ENCODE measurements around the gene VAV2. TPM values are rescaled to one million over a fixed set of nuclear protein-coding genes. Genes with fewer than 3 reads are reported as not detected.

The VAV2 gene
- total RNA-seq, 2 experiments from 2014 or later, result 11.0 to 27.8 TPM

DNA sequence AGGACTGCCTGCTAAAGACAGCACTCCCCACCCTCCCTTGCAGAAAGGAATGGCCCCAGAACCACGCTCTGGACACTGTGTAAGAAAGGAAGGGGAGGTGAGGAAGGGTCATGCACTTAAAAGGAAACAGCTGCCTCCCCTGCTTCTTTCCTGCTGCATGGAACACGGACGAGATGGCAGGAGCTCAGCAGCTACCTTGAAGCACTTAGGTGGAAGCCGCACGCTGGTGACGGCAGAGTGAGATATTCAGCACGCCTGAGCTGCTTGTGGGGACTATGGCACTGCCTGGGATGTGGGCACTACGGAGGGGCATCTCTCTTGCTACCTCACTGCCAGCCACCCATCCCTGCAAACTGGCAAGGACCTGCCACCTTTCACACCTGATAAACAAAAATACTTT, 101.5 kb downstream of the VAV2 start:
- Histone ChIP-seq H3K27ac (ENCODE audit: low read depth, low read length, poor library complexity, severe bottlenecking) (no peak overlapping the region), H3K36me3 (ENCODE audit: insufficient read depth, low read length) (no peaks in the 10 kb centered on the region), H3K9me2 (ENCODE audit: insufficient read depth, low read length) (no peaks in the 10 kb centered on the region), H4K20me1 (ENCODE audit: insufficient read depth, low read length) (no peaks in the 10 kb centered on the region), H3K4me1 (ENCODE audit: insufficient read depth, low read length, poor library complexity, severe bottlenecking) (no peaks in the 10 kb centered on the region), H3K9me3 (ENCODE audit: low read length) (no peaks in the 10 kb centered on the region), H3K4me2 (ENCODE audit: low read length) (no peak overlapping the region), H2AFZ (ENCODE audit: low read length) (no peak overlapping the region), H3K4me3 (ENCODE audit: low read depth, low read length, poor library complexity, severe bottlenecking) (no peak overlapping the region), H3K79me2 (ENCODE audit: insufficient read depth, low read depth, low read length) (no peaks in the 10 kb centered on the region)
- no peak for TF ChIP-seq EZH2phosphoT487 (IDR thresholded peaks at IDR 0.05; ENCODE audit: borderline replicate concordance, low read depth, low read length)
- TF ChIP-seq, protein P1, sequence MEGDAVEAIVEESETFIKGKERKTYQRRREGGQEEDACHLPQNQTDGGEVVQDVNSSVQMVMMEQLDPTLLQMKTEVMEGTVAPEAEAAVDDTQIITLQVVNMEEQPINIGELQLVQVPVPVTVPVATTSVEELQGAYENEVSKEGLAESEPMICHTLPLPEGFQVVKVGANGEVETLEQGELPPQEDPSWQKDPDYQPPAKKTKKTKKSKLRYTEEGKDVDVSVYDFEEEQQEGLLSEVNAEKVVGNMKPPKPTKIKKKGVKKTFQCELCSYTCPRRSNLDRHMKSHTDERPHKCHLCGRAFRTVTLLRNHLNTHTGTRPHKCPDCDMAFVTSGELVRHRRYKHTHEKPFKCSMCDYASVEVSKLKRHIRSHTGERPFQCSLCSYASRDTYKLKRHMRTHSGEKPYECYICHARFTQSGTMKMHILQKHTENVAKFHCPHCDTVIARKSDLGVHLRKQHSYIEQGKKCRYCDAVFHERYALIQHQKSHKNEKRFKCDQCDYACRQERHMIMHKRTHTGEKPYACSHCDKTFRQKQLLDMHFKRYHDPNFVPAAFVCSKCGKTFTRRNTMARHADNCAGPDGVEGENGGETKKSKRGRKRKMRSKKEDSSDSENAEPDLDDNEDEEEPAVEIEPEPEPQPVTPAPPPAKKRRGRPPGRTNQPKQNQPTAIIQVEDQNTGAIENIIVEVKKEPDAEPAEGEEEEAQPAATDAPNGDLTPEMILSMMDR (conservative IDR thresholded peaks at IDR 0.05; ENCODE audit: low read length), result no peak
- intact Hi-C loops (cut with micrococcal nuclease; ENCODE audit: unreplicated experiment), result no loop called here
- no peak for DNase-seq (ENCODE audit: low spot score)
- POLR2A ChIA-PET, result no interaction called here
- CTCF ChIA-PET (ENCODE audit: unreplicated experiment), result interaction anchor here (0.6 kb wide), 1 partner anchor 12 kb away, joined by 4 read pairs; no protein-coding TSS in a partner anchor
- BruUV-seq (replicated peaks), result no TSS peak

DNA sequence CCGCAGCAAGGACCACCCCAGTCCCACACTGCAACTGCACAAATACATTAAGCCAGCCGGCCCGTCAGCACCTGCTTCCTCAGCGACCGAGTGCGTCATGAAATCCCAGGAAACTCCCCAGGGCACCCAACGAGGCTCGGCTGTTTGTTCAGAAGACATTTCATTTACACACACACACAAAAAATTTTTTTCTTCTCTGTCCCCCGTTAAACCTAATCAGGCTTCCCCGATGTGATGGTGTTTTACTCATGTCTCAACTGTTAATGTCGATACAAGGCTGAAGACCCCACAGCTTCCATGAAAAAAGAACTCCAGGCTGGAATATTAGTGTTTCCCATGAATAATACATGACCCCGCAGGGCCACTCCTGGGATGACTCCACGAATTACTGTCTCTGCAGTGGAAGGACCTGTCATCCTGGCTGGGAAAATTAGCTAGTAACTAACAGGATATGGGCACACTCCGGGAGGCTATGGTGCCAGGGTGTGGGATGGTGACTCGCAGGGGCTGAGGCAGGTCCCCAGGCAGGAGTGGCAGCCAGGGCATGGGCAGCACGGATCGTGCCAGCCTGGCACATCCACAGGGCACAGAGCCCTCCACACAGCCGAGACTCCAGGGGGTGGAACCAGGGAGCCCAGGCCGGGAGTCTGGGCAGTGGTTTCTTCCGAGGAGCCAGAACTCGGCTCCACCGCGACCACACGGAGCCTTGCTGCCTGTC, 102.4 kb downstream of the VAV2 start:
- no peak overlapping the region for H3K4me3 ChIP-seq (ENCODE audit: low read depth, low read length, poor library complexity, severe bottlenecking)
- POLR2A ChIA-PET, result no interaction called here
- H3K4me1 ChIP-seq (ENCODE audit: insufficient read depth, low read length, poor library complexity, severe bottlenecking), result no peaks in the 10 kb centered on the region
- no peak for TF ChIP-seq EZH2phosphoT487 (IDR thresholded peaks at IDR 0.05; ENCODE audit: borderline replicate concordance, low read depth, low read length)
- TF ChIP-seq, protein P1 (conservative IDR thresholded peaks at IDR 0.05; ENCODE audit: low read length), result no peak
- BruUV-seq (replicated peaks), result no TSS peak
- H3K27ac ChIP-seq (ENCODE audit: low read depth, low read length, poor library complexity, severe bottlenecking), result no peak overlapping the region
- intact Hi-C loops (cut with micrococcal nuclease; ENCODE audit: unreplicated experiment), result no loop called here
- no peak overlapping the region for H2AFZ ChIP-seq (ENCODE audit: low read length)
- CTCF ChIA-PET (ENCODE audit: unreplicated experiment), result no interaction called here
- no peaks in the 10 kb centered on the region for H3K9me2 ChIP-seq (ENCODE audit: insufficient read depth, low read length)
- no peaks in the 10 kb centered on the region for H3K36me3 ChIP-seq (ENCODE audit: insufficient read depth, low read length)
- H3K9me3 ChIP-seq (ENCODE audit: low read length), result no peaks in the 10 kb centered on the region
- H4K20me1 ChIP-seq (ENCODE audit: insufficient read depth, low read length), result no peaks in the 10 kb centered on the region
- DNase-seq (ENCODE audit: low spot score), result no peak
- H3K4me2 ChIP-seq (ENCODE audit: low read length), result no peak overlapping the region
- no peaks in the 10 kb centered on the region for H3K79me2 ChIP-seq (ENCODE audit: insufficient read depth, low read depth, low read length)

DNA sequence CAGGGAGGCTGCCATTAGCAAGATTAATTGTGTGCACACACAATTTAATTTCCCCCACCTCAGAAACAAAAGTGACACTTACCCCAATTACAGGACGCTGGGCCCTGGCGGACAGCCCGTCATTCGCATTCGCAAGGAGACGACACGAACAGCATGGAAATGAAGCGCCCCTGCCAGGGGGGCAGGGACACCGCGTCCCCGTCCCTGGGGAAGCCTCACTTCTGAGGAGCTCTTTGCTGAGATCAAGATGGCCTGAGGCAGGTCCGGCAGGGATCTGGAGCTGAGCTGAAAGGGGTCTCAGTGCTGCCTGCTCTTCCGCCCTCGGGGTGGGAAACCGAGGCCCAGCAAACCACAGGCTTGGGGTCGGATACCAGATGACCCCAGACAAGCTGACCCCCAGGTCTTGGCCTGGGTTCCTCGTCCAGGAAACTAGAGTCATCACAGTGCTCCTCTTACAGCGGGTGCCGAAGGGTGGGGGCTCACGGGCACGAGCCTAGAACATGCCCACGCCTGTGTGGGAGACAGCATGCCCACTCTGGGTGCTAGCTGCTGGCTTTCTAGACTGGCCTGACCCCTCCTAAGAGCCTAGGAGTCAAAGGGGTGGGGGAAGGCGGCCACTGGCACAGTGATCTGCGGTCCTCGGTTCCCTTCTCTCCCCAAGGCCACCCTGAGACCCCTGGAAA, 103.2 kb downstream of the VAV2 start:
- ChIA-PET POLR2A (no interaction called here), CTCF (ENCODE audit: unreplicated experiment) (no interaction called here)
- Histone ChIP-seq H4K20me1 (ENCODE audit: insufficient read depth, low read length) (no peaks in the 10 kb centered on the region), H3K79me2 (ENCODE audit: insufficient read depth, low read depth, low read length) (no peaks in the 10 kb centered on the region), H3K9me3 (ENCODE audit: low read length) (no peaks in the 10 kb centered on the region), H3K4me3 (ENCODE audit: low read depth, low read length, poor library complexity, severe bottlenecking) (no peak overlapping the region), H3K9me2 (ENCODE audit: insufficient read depth, low read length) (no peaks in the 10 kb centered on the region), H3K4me1 (ENCODE audit: insufficient read depth, low read length, poor library complexity, severe bottlenecking) (no peaks in the 10 kb centered on the region), H3K36me3 (ENCODE audit: insufficient read depth, low read length) (no peaks in the 10 kb centered on the region), H3K27ac (ENCODE audit: low read depth, low read length, poor library complexity, severe bottlenecking) (no peak overlapping the region), H3K4me2 (ENCODE audit: low read length) (no peak overlapping the region), H2AFZ (ENCODE audit: low read length) (no peak overlapping the region)
- no peak for TF ChIP-seq EZH2phosphoT487 (IDR thresholded peaks at IDR 0.05; ENCODE audit: borderline replicate concordance, low read depth, low read length)
- TF ChIP-seq, protein P1 (conservative IDR thresholded peaks at IDR 0.05; ENCODE audit: low read length), result no peak
- no TSS peak for BruUV-seq (replicated peaks)
- intact Hi-C loops (cut with micrococcal nuclease; ENCODE audit: unreplicated experiment), result no loop called here
- no peak for DNase-seq (ENCODE audit: low spot score)
